Keratinocyte (primary cell): Measurements from ENCODE around the gene TMEM218. TPM values are rescaled to one million over a fixed set of nuclear protein-coding genes. Genes with fewer than 3 reads are reported as not detected.

ENCODE experiments used
- DNase-seq: peaks from one replicate; pipeline ENCODE4 v3.0.0-alpha.2; 2011; ENCODE audit warnings: low read depth, missing footprints, low spot score
- FAIRE-seq: peaks from 2 replicates; lab custom pipeline; 2011; peaks lifted over from hg19 to GRCh38; lab: Jason Lieb, UNC
- H2AFZ ChIP-seq: 2 replicates; pipeline ENCODE4 v1.6.0; 2012; ENCODE audit warnings: low read length, control low read depth, inconsistent platforms; ENCODE audit not compliant: control insufficient read depth
- H3K27ac ChIP-seq: 2 replicates; pipeline ENCODE4 v1.5.1; 2011; ENCODE audit warnings: low read length; ENCODE audit not compliant: control insufficient read depth, insufficient read depth
- H3K27me3 ChIP-seq: 3 replicates; pipeline ENCODE4 v1.6.0; 2011; ENCODE audit warnings: low read length; ENCODE audit not compliant: control insufficient read depth, insufficient read depth; ENCODE audit errors: extremely low read depth
- H3K36me3 ChIP-seq, 2 experiments: 2 replicates in 1 of 2; 3 replicates in 1 of 2; pipeline ENCODE4 v1.5.1; 2011; ENCODE audit warnings: low read length in 2 of 2, mild to moderate bottlenecking in 1 of 2; ENCODE audit not compliant: control insufficient read depth in 2 of 2, insufficient read depth in 2 of 2; ENCODE audit errors: extremely low read depth in 1 of 2
- H3K4me1 ChIP-seq: 3 replicates; pipeline ENCODE4 v1.5.1; 2011; ENCODE audit warnings: low read length; ENCODE audit not compliant: control insufficient read depth, insufficient read depth; ENCODE audit errors: extremely low read depth
- H3K4me2 ChIP-seq: 3 replicates; pipeline ENCODE4 v1.6.0; 2011; ENCODE audit warnings: low read depth, low read length; ENCODE audit not compliant: control insufficient read depth, insufficient read depth; ENCODE audit errors: extremely low read depth
- H3K4me3 ChIP-seq, 3 experiments: fragments of 200-600 bp in 1 of 3; sonication (generic) in 1 of 3; 2 replicates in 2 of 3; 3 replicates in 1 of 3; pipeline ENCODE4 v1.5.1; 2011 to 2016; ENCODE audit warnings: low read length in 3 of 3, mild to moderate bottlenecking in 3 of 3, control low read depth in 2 of 3, inconsistent platforms in 1 of 3, low read depth in 1 of 3, mixed read lengths in 1 of 3, mixed run types in 1 of 3, moderate library complexity in 1 of 3; ENCODE audit not compliant: control insufficient read depth in 2 of 3, insufficient read depth in 2 of 3; ENCODE audit errors: extremely low read depth in 1 of 3
- H3K79me2 ChIP-seq: 2 replicates; pipeline ENCODE4 v1.6.0; 2012; ENCODE audit warnings: low read length; ENCODE audit not compliant: control insufficient read depth, insufficient read depth
- H3K9ac ChIP-seq: 3 replicates; pipeline ENCODE4 v1.6.0; 2011; ENCODE audit warnings: low read length; ENCODE audit not compliant: control insufficient read depth, insufficient read depth; ENCODE audit errors: extremely low read depth
- H3K9me1 ChIP-seq: 3 replicates; pipeline ENCODE4 v1.6.0; 2011; ENCODE audit warnings: low read length; ENCODE audit not compliant: control insufficient read depth, insufficient read depth; ENCODE audit errors: extremely low read depth
- H3K9me3 ChIP-seq: 2 replicates; pipeline ENCODE4 v1.5.1; 2012; ENCODE audit warnings: low read depth, low read length; ENCODE audit not compliant: control insufficient read depth
- H4K20me1 ChIP-seq: 3 replicates; pipeline ENCODE4 v1.6.0; 2011; ENCODE audit warnings: low read length; ENCODE audit not compliant: control insufficient read depth, insufficient read depth; ENCODE audit errors: extremely low read depth
- EZH2 ChIP-seq: IDR thresholded peaks from one replicate; pipeline ENCODE4 v1.6.1; 2012; ENCODE audit warnings: inconsistent platforms, mild to moderate bottlenecking, low read length, moderate library complexity
- dilution Hi-C: fragments of 300-500 bp; cut with MboI; formaldehyde crosslinking; loops from one replicate; pipeline ENCODE4 v1.7.0; 2020; ENCODE audit warnings: low sequenced_read_pairs; ENCODE audit not compliant: extremely low pct_ligation_motif_present
- polyA plus RNA-seq, 5 experiments: library from polyadenylated mRNA; depleted of rRNA in 3 of 5; stranded (reverse) in 3 of 5; stranded (forward) in 1 of 5; unstranded in 1 of 5; fragments of >200 nt; gene quantifications; 1 replicate in 1 of 5; 2 replicates in 3 of 5; 3 replicates in 1 of 5; pipeline versions ENCODE4 v1.2.1 to v1.2.3, GENCODE V29; 2011 to 2012; ENCODE audit warnings: missing spikeins in 2 of 5, low read depth in 1 of 5, low replicate concordance in 1 of 5
- TF ChIP-seq, protein P1 (sequence below), 3 experiments: IDR thresholded peaks in 1 of 3; conservative IDR thresholded peaks in 1 of 3; optimal IDR thresholded peaks in 1 of 3; 2 replicates in 2 of 3; 3 replicates in 1 of 3; pipeline versions ENCODE3 to v1.5.1; 2011; ENCODE audit warnings: low read length in 3 of 3, mild to moderate bottlenecking in 3 of 3, moderate library complexity in 2 of 3, control low read depth in 1 of 3, inconsistent platforms in 1 of 3; ENCODE audit not compliant: insufficient read depth in 2 of 3; ENCODE audit errors: extremely low read depth in 1 of 3

TMEM218 gene
- polyA plus RNA-seq, 1 donor (not counting 4 experiments of a cell fraction or from before 2014, with no cell fraction given), result 34.2 TPM

DNA sequence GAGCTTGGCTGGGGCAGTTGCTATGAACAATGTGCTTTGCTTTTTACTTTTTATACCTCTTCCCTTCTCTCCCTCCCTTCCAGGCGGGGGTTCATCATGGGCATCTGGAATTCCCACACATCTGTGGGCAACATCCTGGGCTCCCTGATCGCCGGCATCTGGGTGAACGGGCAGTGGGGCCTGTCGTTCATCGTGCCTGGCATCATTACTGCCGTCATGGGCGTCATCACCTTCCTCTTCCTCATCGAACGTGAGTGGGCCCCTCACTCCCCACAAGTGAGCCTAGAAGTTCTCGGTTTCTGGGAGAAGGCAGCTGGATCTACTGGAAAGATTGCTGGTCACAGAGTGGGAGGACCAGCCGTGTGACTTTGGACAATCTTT is 30.9 kb downstream of the TMEM218 start:
- no peak overlapping the region for H3K9ac ChIP-seq
- no peak overlapping the region for H2AFZ ChIP-seq
- H3K9me1 ChIP-seq, result no peaks in the 10 kb centered on the region
- H3K27me3 ChIP-seq, result no peaks in the 10 kb centered on the region
- H3K4me2 ChIP-seq, result no peak overlapping the region
- FAIRE-seq (no peak), DNase-seq (no peak)
- TF ChIP-seq, protein P1, sequence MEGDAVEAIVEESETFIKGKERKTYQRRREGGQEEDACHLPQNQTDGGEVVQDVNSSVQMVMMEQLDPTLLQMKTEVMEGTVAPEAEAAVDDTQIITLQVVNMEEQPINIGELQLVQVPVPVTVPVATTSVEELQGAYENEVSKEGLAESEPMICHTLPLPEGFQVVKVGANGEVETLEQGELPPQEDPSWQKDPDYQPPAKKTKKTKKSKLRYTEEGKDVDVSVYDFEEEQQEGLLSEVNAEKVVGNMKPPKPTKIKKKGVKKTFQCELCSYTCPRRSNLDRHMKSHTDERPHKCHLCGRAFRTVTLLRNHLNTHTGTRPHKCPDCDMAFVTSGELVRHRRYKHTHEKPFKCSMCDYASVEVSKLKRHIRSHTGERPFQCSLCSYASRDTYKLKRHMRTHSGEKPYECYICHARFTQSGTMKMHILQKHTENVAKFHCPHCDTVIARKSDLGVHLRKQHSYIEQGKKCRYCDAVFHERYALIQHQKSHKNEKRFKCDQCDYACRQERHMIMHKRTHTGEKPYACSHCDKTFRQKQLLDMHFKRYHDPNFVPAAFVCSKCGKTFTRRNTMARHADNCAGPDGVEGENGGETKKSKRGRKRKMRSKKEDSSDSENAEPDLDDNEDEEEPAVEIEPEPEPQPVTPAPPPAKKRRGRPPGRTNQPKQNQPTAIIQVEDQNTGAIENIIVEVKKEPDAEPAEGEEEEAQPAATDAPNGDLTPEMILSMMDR (optimal IDR thresholded peaks at IDR 0.05 in 1 of 3, IDR thresholded peaks at IDR 0.05 in 1 of 3, conservative IDR thresholded peaks at IDR 0.05 in 1 of 3; ENCODE audit: extremely low read depth in 1 of 3, insufficient read depth in 2 of 3, low read length in 3 of 3), result no peak
- no peak for TF ChIP-seq EZH2
- dilution Hi-C loops, result no loop called here
- no peak overlapping the region for H3K4me3 ChIP-seq
- H3K36me3 ChIP-seq, result peaks cover 0 to 12% of the 10 kb centered on the region in 2 experiments
- H3K79me2 ChIP-seq, result no peaks in the 10 kb centered on the region
- H3K27ac ChIP-seq, result no peak overlapping the region
- H3K9me3 ChIP-seq, result no peaks in the 10 kb centered on the region
- no peaks in the 10 kb centered on the region for H4K20me1 ChIP-seq
- peaks cover 32% of the 10 kb centered on the region for H3K4me1 ChIP-seq

DNA sequence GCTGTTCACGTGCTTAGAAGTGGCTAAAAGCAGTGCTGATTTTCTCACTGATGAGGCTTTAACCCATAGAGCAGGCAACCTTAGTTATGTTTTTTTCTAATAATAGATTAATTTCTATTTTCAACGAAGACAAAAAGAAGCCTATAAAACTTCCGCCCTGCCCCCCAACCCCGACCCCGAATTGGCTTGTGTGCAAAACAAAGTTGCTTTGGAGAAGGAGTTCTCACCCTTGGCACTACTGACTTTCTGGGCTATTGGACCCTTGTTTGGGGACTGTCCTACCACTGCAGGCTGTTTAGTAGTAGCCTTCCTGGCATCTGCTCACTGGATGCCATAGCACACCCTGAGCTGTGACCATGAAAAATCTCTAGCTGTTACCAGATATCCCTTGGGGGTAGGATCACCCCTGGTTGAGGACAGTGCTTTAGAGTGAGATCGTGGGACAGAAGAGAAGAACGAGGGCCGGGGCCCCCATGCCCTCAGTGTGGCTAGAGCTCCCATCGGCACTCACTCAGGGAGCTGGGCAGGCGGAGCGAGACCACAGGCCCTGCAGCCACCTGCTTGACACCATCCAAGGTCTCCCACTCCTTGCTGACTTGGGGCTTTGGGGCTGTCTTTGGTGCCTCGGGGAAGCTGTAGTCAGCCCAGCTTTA is 31.4 kb downstream of the TMEM218 start:
- dilution Hi-C loops, result no loop called here
- H3K9me3 ChIP-seq, result no peaks in the 10 kb centered on the region
- H4K20me1 ChIP-seq, result no peaks in the 10 kb centered on the region
- FAIRE-seq (no peak), DNase-seq (no peak)
- TF ChIP-seq, protein P1 (optimal IDR thresholded peaks at IDR 0.05 in 1 of 3, IDR thresholded peaks at IDR 0.05 in 1 of 3, conservative IDR thresholded peaks at IDR 0.05 in 1 of 3; ENCODE audit: extremely low read depth in 1 of 3, insufficient read depth in 2 of 3, low read length in 3 of 3), result no peak
- no peak for TF ChIP-seq EZH2
- H2AFZ ChIP-seq, result no peak overlapping the region
- H3K4me3 ChIP-seq, result no peak overlapping the region
- no peak overlapping the region for H3K9ac ChIP-seq
- peaks cover 0 to 12% of the 10 kb centered on the region in 2 experiments for H3K36me3 ChIP-seq
- H3K79me2 ChIP-seq, result no peaks in the 10 kb centered on the region
- H3K4me1 ChIP-seq, result peaks cover 37% of the 10 kb centered on the region
- no peaks in the 10 kb centered on the region for H3K27me3 ChIP-seq
- H3K9me1 ChIP-seq, result no peaks in the 10 kb centered on the region
- no peak overlapping the region for H3K27ac ChIP-seq
- no peak overlapping the region for H3K4me2 ChIP-seq
